CD14-positive monocyte (primary cell): ENCODE data around the gene TBCD. TPM values are rescaled to one million over a fixed set of nuclear protein-coding genes. Genes with fewer than 3 reads are reported as not detected.
A peak's percentile ranks its signal among the peaks of the same experiment; 100 is the strongest.

Experiments
- DNase-seq, 3 donors: peaks; one replicate each; pipeline ENCODE4 v3.0.0-alpha.2; 2011 to 2022
- H2AFZ ChIP-seq: 2 replicates; pipeline ENCODE4 v1.6.0; 2012; ENCODE audit warnings: mild to moderate bottlenecking, low read depth, low read length, inconsistent platforms; ENCODE audit not compliant: insufficient read depth, poor library complexity, severe bottlenecking
- H3K27ac ChIP-seq, 2 donors: 1 replicate in 1 of 2; 2 replicates in 1 of 2; pipeline ENCODE4 v1.5.1; 2012 to 2013; ENCODE audit warnings: low read length in 2 of 2, control low read depth in 1 of 2, inconsistent platforms in 1 of 2, low read depth in 1 of 2, mild to moderate bottlenecking in 1 of 2
- H3K27me3 ChIP-seq, 2 donors: one replicate each; pipeline versions ENCODE4 v1.6.0 to v1.6.1; 2011 to 2013; ENCODE audit warnings: low read length in 2 of 2; ENCODE audit not compliant: control insufficient read depth in 2 of 2, insufficient read depth in 2 of 2
- H3K36me3 ChIP-seq, 2 donors: replicated peaks in 1 of 2; 1 replicate in 1 of 2; 2 replicates in 1 of 2; pipeline versions ENCODE4 v1.5.1 to v1.6.1; 2012 to 2013; ENCODE audit warnings: low read length in 2 of 2, control low read depth in 1 of 2, inconsistent platforms in 1 of 2, mild to moderate bottlenecking in 1 of 2; ENCODE audit not compliant: insufficient read depth in 2 of 2, control insufficient read depth in 1 of 2
- H3K4me1 ChIP-seq, 2 donors: 1 replicate in 1 of 2; 2 replicates in 1 of 2; pipeline versions ENCODE4 v1.5.1 to v1.6.1; 2012 to 2013; ENCODE audit warnings: low read length in 2 of 2, control low read depth in 1 of 2, inconsistent platforms in 1 of 2, mild to moderate bottlenecking in 1 of 2, moderate library complexity in 1 of 2; ENCODE audit not compliant: insufficient read depth in 2 of 2, control insufficient read depth in 1 of 2
- H3K4me2 ChIP-seq: replicated peaks from 2 replicates; pipeline ENCODE3; 2012; ENCODE audit warnings: low read length, moderate library complexity, mild to moderate bottlenecking; ENCODE audit not compliant: poor library complexity, severe bottlenecking; ENCODE audit errors: extremely low read depth
- H3K4me3 ChIP-seq, 3 experiments: fragments of 200-600 bp in 1 of 3; sonication (generic) in 1 of 3; replicated peaks in 1 of 3; 1 replicate in 2 of 3; 2 replicates in 1 of 3; pipeline ENCODE4 v1.5.1; 2011 to 2013; ENCODE audit warnings: low read length in 3 of 3, mild to moderate bottlenecking in 3 of 3, control low read depth in 2 of 3, low read depth in 2 of 3, inconsistent platforms in 1 of 3, moderate library complexity in 1 of 3
- H3K79me2 ChIP-seq: 2 replicates; pipeline ENCODE4 v1.6.0; 2012; ENCODE audit warnings: mild to moderate bottlenecking, control low read depth, inconsistent platforms, low read length, moderate library complexity; ENCODE audit not compliant: insufficient read depth
- H3K9ac ChIP-seq: 2 replicates; pipeline ENCODE4 v1.6.0; 2017; ENCODE audit warnings: low read length, mild to moderate bottlenecking; ENCODE audit not compliant: insufficient read depth, poor library complexity, severe bottlenecking
- H3K9me3 ChIP-seq, 2 donors: replicated peaks in 1 of 2; 1 replicate in 1 of 2; 2 replicates in 1 of 2; pipeline versions ENCODE4 v1.5.1 to v1.6.1; 2012 to 2013; ENCODE audit warnings: low read length in 2 of 2, control low read depth in 1 of 2; ENCODE audit not compliant: control insufficient read depth in 1 of 2, insufficient read depth in 1 of 2
- H4K20me1 ChIP-seq: 2 replicates; pipeline ENCODE4 v1.6.0; 2012; ENCODE audit warnings: mild to moderate bottlenecking, low read length, control low read depth, moderate library complexity; ENCODE audit not compliant: insufficient read depth
- H3K27ac Mint-ChIP-seq, 7 donors: one replicate each; pipeline ENCODE4 v1.8.0; 2020; ENCODE audit warnings: mild to moderate bottlenecking in 7 of 7, mixed read lengths in 7 of 7, moderate library complexity in 6 of 7, inconsistent platforms in 2 of 7
- H3K27me3 Mint-ChIP-seq, 3 donors: one replicate each; pipeline ENCODE4 v1.8.0; 2021 to 2022; ENCODE audit warnings: low read depth in 3 of 3, mild to moderate bottlenecking in 3 of 3, mixed read lengths in 3 of 3, moderate library complexity in 3 of 3, inconsistent platforms in 1 of 3
- H3K36me3 Mint-ChIP-seq, 2 donors: one replicate each; pipeline ENCODE4 v1.8.0; 2020; ENCODE audit warnings: mixed read lengths in 2 of 2, inconsistent platforms in 1 of 2, mild to moderate bottlenecking in 1 of 2
- H3K4me1 Mint-ChIP-seq: one replicate; pipeline ENCODE4 v1.8.0; 2020; ENCODE audit warnings: mild to moderate bottlenecking, mixed read lengths
- H3K4me3 Mint-ChIP-seq, 2 donors: one replicate each; pipeline ENCODE4 v1.8.0; 2020; ENCODE audit warnings: mild to moderate bottlenecking in 2 of 2, mixed read lengths in 2 of 2, moderate library complexity in 1 of 2
- H3K9me3 Mint-ChIP-seq, 7 donors: one replicate each; pipeline ENCODE4 v1.8.0; 2020 to 2022; ENCODE audit warnings: mixed read lengths in 7 of 7, mild to moderate bottlenecking in 6 of 7, moderate library complexity in 6 of 7, inconsistent platforms in 2 of 7
- WGBS: methylation state at CpG from one replicate; pipeline ENCODE4 v1.1.5; 2013; ENCODE audit warnings: missing lambda C conversion rate; ENCODE audit not compliant: insufficient coverage; 5-methylcytosine and 5-hydroxymethylcytosine counted together
- intact Hi-C, 2 donors: fragments of 100-400 bp; cut with micrococcal nuclease; formaldehyde crosslinking; loops; one replicate each; pipeline versions ENCODE4 v1.15.0 to v1.15.1; 2023
- polyA plus RNA-seq, 3 donors: library from polyadenylated mRNA; depleted of rRNA in 1 of 3; unstranded in 2 of 3; stranded (reverse) in 1 of 3; fragments of 300-500 nt in 2 of 3; fragments of >200 nt in 1 of 3; fragmentation: Illumina TruSeq in 2 of 3; gene quantifications; 1 replicate in 2 of 3; 2 replicates in 1 of 3; pipeline ENCODE4 v1.2.3, GENCODE V29; 2012 to 2021
- TF ChIP-seq, protein P1 (sequence below): fragments of 200-600 bp; IDR thresholded peaks from one replicate; pipeline ENCODE4 v1.8.0; 2022; ENCODE audit warnings: antibody characterized with exemption, mild to moderate bottlenecking

TBCD gene
- polyA plus RNA-seq, 3 donors, result 54.7 to 74.0 (median 66.6) TPM

DNA sequence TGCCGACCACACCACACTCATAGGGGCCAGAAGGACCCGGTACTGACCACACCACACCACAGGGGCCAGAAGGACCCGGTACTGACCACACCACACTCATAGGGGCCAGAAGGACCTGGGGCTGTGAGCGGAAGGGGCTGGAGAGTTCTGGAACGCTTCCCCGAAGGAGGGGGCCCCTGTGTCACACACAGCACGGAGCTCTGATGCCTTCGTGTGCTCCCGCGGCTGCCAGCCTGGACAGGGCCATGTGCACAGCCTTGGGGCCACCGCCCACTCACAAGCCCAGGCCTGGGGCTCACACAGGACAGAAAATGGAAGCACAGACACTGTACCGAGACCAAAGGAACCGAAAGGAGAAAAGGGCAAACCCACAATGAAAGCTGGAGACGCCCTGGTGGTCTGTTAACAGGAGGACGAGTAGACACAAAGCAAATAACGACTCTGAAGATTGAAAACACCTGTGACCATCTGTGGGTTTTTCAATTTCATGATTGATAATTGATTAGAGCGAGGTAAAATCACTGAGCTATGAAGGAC, 221.0 kb downstream of the TBCD start:
- H4K20me1 ChIP-seq, result no peaks in the 10 kb centered on the region
- no peak overlapping the region for H3K9ac ChIP-seq
- intact Hi-C loops, result no loop called here
- Mint-ChIP-seq H3K9me3 (no peaks in the 10 kb centered on the region), H3K36me3 (peaks cover 2 to 8% of the 10 kb centered on the region in 2 donors), H3K27ac (peak overlapping the region in 2 of 7 donors; percentile 32 to 60), H3K4me1 (peaks cover 6% of the 10 kb centered on the region), H3K4me3 (no peak overlapping the region), H3K27me3 (peaks cover 0 to 3% (median 2%) of the 10 kb centered on the region in 3 donors)
- H3K79me2 ChIP-seq, result peaks cover 5% of the 10 kb centered on the region
- H3K27ac ChIP-seq, result no peak overlapping the region
- H3K4me3 ChIP-seq, result no peak overlapping the region
- TF ChIP-seq, protein P1, sequence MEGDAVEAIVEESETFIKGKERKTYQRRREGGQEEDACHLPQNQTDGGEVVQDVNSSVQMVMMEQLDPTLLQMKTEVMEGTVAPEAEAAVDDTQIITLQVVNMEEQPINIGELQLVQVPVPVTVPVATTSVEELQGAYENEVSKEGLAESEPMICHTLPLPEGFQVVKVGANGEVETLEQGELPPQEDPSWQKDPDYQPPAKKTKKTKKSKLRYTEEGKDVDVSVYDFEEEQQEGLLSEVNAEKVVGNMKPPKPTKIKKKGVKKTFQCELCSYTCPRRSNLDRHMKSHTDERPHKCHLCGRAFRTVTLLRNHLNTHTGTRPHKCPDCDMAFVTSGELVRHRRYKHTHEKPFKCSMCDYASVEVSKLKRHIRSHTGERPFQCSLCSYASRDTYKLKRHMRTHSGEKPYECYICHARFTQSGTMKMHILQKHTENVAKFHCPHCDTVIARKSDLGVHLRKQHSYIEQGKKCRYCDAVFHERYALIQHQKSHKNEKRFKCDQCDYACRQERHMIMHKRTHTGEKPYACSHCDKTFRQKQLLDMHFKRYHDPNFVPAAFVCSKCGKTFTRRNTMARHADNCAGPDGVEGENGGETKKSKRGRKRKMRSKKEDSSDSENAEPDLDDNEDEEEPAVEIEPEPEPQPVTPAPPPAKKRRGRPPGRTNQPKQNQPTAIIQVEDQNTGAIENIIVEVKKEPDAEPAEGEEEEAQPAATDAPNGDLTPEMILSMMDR, result no peak
- no peak overlapping the region for H3K4me2 ChIP-seq
- no peak for DNase-seq
- H2AFZ ChIP-seq, result no peak overlapping the region
- no peaks in the 10 kb centered on the region for H3K9me3 ChIP-seq
- H3K27me3 ChIP-seq, result no peaks in the 10 kb centered on the region
- 89% methylated on average over 15 of the region's 17 CpGs for WGBS
- H3K36me3 ChIP-seq, result no peaks in the 10 kb centered on the region
- H3K4me1 ChIP-seq, result peaks cover under 1 to 3% of the 10 kb centered on the region in 2 donors

DNA sequence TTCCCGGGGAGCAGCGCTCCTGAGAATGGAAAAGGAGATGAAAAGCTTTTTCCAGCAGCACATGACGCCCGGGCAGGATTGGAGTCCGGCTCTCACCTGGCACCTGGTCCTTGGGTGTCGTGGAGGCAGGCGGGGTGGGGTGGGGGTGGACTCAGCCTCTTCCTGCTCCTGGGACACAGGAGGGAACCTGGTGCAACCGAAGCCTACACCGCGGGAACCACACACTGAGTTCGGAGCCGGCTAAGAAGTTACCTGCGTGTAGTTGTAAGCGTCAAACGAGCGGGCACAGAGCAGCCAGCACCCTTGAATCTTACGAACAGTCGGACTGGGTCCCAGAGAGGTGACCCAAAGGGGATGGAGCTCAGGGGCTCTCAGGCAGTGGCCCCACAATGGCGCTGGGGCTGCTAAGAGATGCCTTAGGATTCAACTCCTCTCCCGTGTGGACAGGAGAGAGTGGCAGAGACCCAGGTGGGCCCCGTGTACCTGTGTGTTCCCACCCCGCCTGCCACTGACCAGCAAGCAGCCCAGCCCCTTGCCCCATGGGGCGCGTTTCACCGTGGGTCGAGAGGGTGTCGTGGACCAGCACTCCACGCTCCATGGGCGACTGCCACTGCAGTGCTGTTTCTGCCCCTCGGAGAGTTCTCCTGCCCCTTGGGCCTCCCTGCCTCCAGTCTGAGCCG, 221.7 kb downstream of the TBCD start:
- no peak overlapping the region for H3K9ac ChIP-seq
- Mint-ChIP-seq H3K36me3 (peaks cover 5% of the 10 kb centered on the region in 2 donors), H3K9me3 (no peaks in the 10 kb centered on the region), H3K27me3 (peaks cover 0 to 2% (median 1%) of the 10 kb centered on the region in 3 donors), H3K27ac (peak overlapping the region in 2 of 7 donors; percentile 30 to 53), H3K4me1 (peaks cover 13% of the 10 kb centered on the region), H3K4me3 (no peak overlapping the region)
- no peaks in the 10 kb centered on the region for H3K27me3 ChIP-seq
- no peaks in the 10 kb centered on the region for H3K9me3 ChIP-seq
- TF ChIP-seq, protein P1, result no peak
- H4K20me1 ChIP-seq, result no peaks in the 10 kb centered on the region
- peaks cover 5% of the 10 kb centered on the region for H3K79me2 ChIP-seq
- H3K4me1 ChIP-seq, result peaks cover 8 to 10% of the 10 kb centered on the region in 2 donors
- DNase-seq, result no peak
- H3K4me3 ChIP-seq, result no peak overlapping the region
- intact Hi-C loops, result no loop called here
- H2AFZ ChIP-seq, result no peak overlapping the region
- no peak overlapping the region for H3K27ac ChIP-seq
- no peak overlapping the region for H3K4me2 ChIP-seq
- WGBS, result 99% methylated on average over 31 of the region's 31 CpGs
- no peaks in the 10 kb centered on the region for H3K36me3 ChIP-seq
